GM12878 (cell line): ENCODE measurements around the gene TAF6L. TPM values are rescaled to one million over a fixed set of nuclear protein-coding genes. Genes with fewer than 3 reads are reported as not detected.
A peak's percentile ranks its signal among the peaks of the same experiment; 100 is the strongest.

Source experiments
- ASH2L ChIP-seq: fragments of 300-600, 200-600 bp; sonication (generic); IDR thresholded peaks from 2 replicates; pipeline ENCODE4 v1.6.1; 2017; ENCODE audit warnings: low read depth, mild to moderate bottlenecking, borderline replicate concordance
- CBX5 ChIP-seq: sonication (generic); IDR thresholded peaks from 2 replicates; pipeline ENCODE4 v1.6.1; 2016; ENCODE audit warnings: low read depth, moderate library complexity, mild to moderate bottlenecking, inconsistent platforms
- CEBPB ChIP-seq, 2 experiments: fragments of 150-350 bp in 1 of 2; IDR thresholded peaks; 2 replicates each; pipeline ENCODE4 v1.6.1; 2012 to 2014; ENCODE audit warnings: low read depth in 2 of 2, low read length in 2 of 2, borderline replicate concordance in 1 of 2, inconsistent platforms in 1 of 2
- ESRRA ChIP-seq: IDR thresholded peaks from 2 replicates; pipeline ENCODE4 v1.6.1; 2012; ENCODE audit warnings: mild to moderate bottlenecking, low read length, improper control_type of control experiment
- FOXM1 ChIP-seq: IDR thresholded peaks from 2 replicates; pipeline ENCODE4 v1.6.1; 2012; ENCODE audit warnings: low read depth, mild to moderate bottlenecking, inconsistent platforms, low read length, moderate library complexity
- HDGF ChIP-seq: fragments of 450-650 bp; IDR thresholded peaks from 2 replicates; pipeline ENCODE4 v1.6.1; 2016; ENCODE audit warnings: antibody characterized with exemption
- IRF4 ChIP-seq: IDR thresholded peaks from 2 replicates; pipeline ENCODE4 v1.6.1; 2011; ENCODE audit warnings: low read depth, low read length
- LARP7 ChIP-seq: fragments of 450-650 bp; IDR thresholded peaks from 2 replicates; pipeline ENCODE4 v1.6.1; 2017; ENCODE audit warnings: mild to moderate bottlenecking
- MTA2 ChIP-seq: fragments of 450-650 bp; IDR thresholded peaks from 2 replicates; pipeline ENCODE4 v1.6.1; 2016; ENCODE audit warnings: low read depth, mild to moderate bottlenecking, moderate library complexity
- MYB ChIP-seq: fragments of 150-350 bp; IDR thresholded peaks from 2 replicates; pipeline ENCODE4 v1.6.1; 2014; ENCODE audit warnings: mild to moderate bottlenecking, low read depth, low read length, borderline replicate concordance
- NBN ChIP-seq: fragments of 450-650 bp; IDR thresholded peaks from 2 replicates; pipeline ENCODE4 v1.6.1; 2016
- NR2F1 ChIP-seq: fragments of 450-650 bp; conservative IDR thresholded peaks from 2 replicates; pipeline ENCODE4 v1.6.1; 2017; ENCODE audit warnings: mild to moderate bottlenecking
- RB1 ChIP-seq: fragments of 450-650 bp; formaldehyde crosslinking; IDR thresholded peaks from 2 replicates; pipeline ENCODE4 v1.6.1; 2017; ENCODE audit warnings: mild to moderate bottlenecking, borderline replicate concordance
- SPI1 ChIP-seq: IDR thresholded peaks from 2 replicates; pipeline ENCODE4 v1.6.1; 2011; ENCODE audit warnings: low read depth, mild to moderate bottlenecking, low read length, moderate library complexity, borderline replicate concordance; ENCODE audit not compliant: insufficient read depth
- STAT1 ChIP-seq: fragments of 450-650 bp; conservative IDR thresholded peaks from 2 replicates; pipeline ENCODE4 v1.6.1; 2014; ENCODE audit warnings: antibody characterized with exemption, mild to moderate bottlenecking
- TAF1 ChIP-seq: IDR thresholded peaks from 2 replicates; pipeline ENCODE4 v1.6.1; 2011; ENCODE audit warnings: mild to moderate bottlenecking, low read depth, low read length, borderline replicate concordance
- ZNF384 ChIP-seq: IDR thresholded peaks from 2 replicates; pipeline ENCODE4 v1.6.1; 2012; ENCODE audit warnings: low read depth, mild to moderate bottlenecking, low read length, improper control_type of control experiment, borderline replicate concordance
- polyA plus RNA-seq, 11 experiments: library from polyadenylated mRNA; depleted of rRNA in 4 of 11; unstranded in 6 of 11; stranded (reverse) in 5 of 11; fragments of >200 nt; fragmentation: Nextera tagmentation in 4 of 11; fragmentation: Illumina TruSeq in 1 of 11; extraction: Ambion mirVana in 4 of 11; extraction: Trizol in 1 of 11; gene quantifications; 1 replicate in 1 of 11; 2 replicates in 10 of 11; pipeline versions ENCODE4 v1.2.1 to v1.2.3, GENCODE V29; 2011 to 2016; ENCODE audit warnings: inconsistent platforms in 2 of 11, missing spikeins in 2 of 11, low read depth in 1 of 11
- total RNA-seq, 4 experiments: library from RNA; depleted of rRNA in 3 of 4; stranded (reverse); fragments of >200 nt in 3 of 4; fragmentation: Illumina TruSeq in 1 of 4; extraction: Trizol in 1 of 4; gene quantifications; 2 replicates each; pipeline versions ENCODE4 v1.2.1 to v1.2.3, GENCODE V29; 2013 to 2021
- TF ChIP-seq, protein P1 (sequence below): fragments of 450-650 bp; IDR thresholded peaks from 2 replicates; pipeline ENCODE4 v1.6.1; 2018; ENCODE audit warnings: mild to moderate bottlenecking, low read depth, moderate library complexity; ENCODE audit not compliant: partially characterized antibody
- TF ChIP-seq, protein P2 (sequence below): IDR thresholded peaks from 2 replicates; pipeline ENCODE4 v1.6.1; 2012; ENCODE audit warnings: low read depth, low read length, improper control_type of control experiment
- TF ChIP-seq, protein P3 (sequence below): IDR thresholded peaks from 2 replicates; pipeline ENCODE4 v1.6.1; 2011; ENCODE audit warnings: low read depth, mild to moderate bottlenecking, low read length, moderate library complexity, borderline replicate concordance; ENCODE audit errors: extremely low read depth
- TF ChIP-seq, protein P4 (sequence below): IDR thresholded peaks from 2 replicates; pipeline ENCODE4 v1.6.1; 2011; ENCODE audit warnings: low read depth, low read length, improper control_type of control experiment, borderline replicate concordance
- TF ChIP-seq, protein P5 (sequence below): fragments of 450-650 bp; conservative IDR thresholded peaks from 2 replicates; pipeline ENCODE4 v1.6.1; 2017; ENCODE audit warnings: mild to moderate bottlenecking, moderate library complexity

The TAF6L gene
- total and polyA plus RNA-seq, 10 of the 15 experiments (the other 5 are each of a cell fraction or from before 2014, with no cell fraction given): 0.15 to 35.6 (median 19.0) TPM

DNA sequence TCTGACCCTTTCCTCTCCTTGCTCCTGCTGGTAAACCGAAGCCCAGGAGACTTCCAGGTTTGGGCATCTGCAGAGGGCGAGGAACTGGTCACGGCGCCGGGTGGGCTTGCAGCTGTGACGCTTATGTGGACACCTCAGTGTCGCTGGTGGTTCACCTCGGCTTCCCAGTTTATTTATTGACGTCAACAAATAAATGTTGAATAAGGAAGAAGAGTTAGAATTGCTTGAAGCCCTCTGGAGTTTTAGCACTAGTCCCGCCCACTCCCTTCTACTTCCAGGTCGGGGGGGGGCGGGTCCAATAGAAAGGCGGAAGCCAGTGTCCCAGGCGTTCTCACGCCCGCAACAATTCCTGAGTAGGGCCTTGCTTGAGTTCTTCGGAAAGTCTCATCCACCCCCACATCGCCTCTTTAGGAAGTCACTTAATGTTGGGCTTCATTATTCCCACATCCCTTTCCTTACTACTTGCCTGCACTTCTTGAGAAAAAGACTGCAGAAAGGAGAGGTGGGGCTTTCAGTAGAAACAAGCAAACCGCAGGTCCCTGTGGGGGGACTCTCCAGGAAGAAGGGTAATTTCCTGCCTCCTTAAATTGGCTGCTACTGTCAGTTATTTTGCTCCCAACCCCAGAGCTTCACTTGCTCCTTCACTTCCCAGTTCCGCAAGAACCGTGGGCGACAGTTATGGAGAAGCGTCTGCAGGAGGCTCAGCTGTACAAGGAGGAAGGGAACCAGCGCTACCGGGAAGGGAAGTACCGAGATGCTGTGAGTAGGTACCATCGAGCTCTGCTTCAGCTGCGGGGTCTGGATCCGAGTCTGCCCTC, 42.8 kb upstream of the TAF6L start, which contains the start of gene TTC9C (continued):
- TF ChIP-seq, protein P1, sequence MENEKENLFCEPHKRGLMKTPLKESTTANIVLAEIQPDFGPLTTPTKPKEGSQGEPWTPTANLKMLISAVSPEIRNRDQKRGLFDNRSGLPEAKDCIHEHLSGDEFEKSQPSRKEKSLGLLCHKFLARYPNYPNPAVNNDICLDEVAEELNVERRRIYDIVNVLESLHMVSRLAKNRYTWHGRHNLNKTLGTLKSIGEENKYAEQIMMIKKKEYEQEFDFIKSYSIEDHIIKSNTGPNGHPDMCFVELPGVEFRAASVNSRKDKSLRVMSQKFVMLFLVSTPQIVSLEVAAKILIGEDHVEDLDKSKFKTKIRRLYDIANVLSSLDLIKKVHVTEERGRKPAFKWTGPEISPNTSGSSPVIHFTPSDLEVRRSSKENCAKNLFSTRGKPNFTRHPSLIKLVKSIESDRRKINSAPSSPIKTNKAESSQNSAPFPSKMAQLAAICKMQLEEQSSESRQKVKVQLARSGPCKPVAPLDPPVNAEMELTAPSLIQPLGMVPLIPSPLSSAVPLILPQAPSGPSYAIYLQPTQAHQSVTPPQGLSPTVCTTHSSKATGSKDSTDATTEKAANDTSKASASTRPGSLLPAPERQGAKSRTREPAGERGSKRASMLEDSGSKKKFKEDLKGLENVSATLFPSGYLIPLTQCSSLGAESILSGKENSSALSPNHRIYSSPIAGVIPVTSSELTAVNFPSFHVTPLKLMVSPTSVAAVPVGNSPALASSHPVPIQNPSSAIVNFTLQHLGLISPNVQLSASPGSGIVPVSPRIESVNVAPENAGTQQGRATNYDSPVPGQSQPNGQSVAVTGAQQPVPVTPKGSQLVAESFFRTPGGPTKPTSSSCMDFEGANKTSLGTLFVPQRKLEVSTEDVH: no peak
- TF ChIP-seq LARP7 (no peak), ASH2L (peak; percentile 52; the same call in 1 of the 2 replicates), TAF1 (peak; percentile 77; the same call in 1 of the 2 replicates), ZNF384 (no peak), ESRRA (no peak; the same call in 1 of the 2 replicates), MTA2 (peak; percentile 90), CBX5 (no peak), NBN (no peak; the same call in 1 of the 2 replicates), CEBPB (IDR thresholded peaks at IDR 0.05; ENCODE audit: borderline replicate concordance in 1 of 2, low read depth in 2 of 2, low read length in 2 of 2) (no peak), MYB (no peak), HDGF (no peak), FOXM1 (no peak), RB1 (no peak), SPI1 (peak; percentile 24), NR2F1 (no peak), STAT1 (0 out of 2 replicates have a peak, but pooled peaks have one; percentile 30), IRF4 (no peak)
- TF ChIP-seq, protein P2, sequence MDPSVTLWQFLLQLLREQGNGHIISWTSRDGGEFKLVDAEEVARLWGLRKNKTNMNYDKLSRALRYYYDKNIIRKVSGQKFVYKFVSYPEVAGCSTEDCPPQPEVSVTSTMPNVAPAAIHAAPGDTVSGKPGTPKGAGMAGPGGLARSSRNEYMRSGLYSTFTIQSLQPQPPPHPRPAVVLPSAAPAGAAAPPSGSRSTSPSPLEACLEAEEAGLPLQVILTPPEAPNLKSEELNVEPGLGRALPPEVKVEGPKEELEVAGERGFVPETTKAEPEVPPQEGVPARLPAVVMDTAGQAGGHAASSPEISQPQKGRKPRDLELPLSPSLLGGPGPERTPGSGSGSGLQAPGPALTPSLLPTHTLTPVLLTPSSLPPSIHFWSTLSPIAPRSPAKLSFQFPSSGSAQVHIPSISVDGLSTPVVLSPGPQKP: no peak
- TF ChIP-seq, protein P3, sequence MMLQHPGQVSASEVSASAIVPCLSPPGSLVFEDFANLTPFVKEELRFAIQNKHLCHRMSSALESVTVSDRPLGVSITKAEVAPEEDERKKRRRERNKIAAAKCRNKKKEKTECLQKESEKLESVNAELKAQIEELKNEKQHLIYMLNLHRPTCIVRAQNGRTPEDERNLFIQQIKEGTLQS: no peak
- TF ChIP-seq, protein P4, sequence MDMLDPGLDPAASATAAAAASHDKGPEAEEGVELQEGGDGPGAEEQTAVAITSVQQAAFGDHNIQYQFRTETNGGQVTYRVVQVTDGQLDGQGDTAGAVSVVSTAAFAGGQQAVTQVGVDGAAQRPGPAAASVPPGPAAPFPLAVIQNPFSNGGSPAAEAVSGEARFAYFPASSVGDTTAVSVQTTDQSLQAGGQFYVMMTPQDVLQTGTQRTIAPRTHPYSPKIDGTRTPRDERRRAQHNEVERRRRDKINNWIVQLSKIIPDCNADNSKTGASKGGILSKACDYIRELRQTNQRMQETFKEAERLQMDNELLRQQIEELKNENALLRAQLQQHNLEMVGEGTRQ: no peak
- TF ChIP-seq, protein P5, sequence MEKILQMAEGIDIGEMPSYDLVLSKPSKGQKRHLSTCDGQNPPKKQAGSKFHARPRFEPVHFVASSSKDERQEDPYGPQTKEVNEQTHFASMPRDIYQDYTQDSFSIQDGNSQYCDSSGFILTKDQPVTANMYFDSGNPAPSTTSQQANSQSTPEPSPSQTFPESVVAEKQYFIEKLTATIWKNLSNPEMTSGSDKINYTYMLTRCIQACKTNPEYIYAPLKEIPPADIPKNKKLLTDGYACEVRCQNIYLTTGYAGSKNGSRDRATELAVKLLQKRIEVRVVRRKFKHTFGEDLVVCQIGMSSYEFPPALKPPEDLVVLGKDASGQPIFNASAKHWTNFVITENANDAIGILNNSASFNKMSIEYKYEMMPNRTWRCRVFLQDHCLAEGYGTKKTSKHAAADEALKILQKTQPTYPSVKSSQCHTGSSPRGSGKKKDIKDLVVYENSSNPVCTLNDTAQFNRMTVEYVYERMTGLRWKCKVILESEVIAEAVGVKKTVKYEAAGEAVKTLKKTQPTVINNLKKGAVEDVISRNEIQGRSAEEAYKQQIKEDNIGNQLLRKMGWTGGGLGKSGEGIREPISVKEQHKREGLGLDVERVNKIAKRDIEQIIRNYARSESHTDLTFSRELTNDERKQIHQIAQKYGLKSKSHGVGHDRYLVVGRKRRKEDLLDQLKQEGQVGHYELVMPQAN: peak; percentile 86
